HCT116 (cell line): ENCODE data around the gene RASA2. TPM values are rescaled to one million over a fixed set of nuclear protein-coding genes. Genes with fewer than 3 reads are reported as not detected.

ENCODE experiments used
- ATAC-seq: fragments of 200-7000 bp; cut with Tn5 transposase; 2 replicates; pipeline ENCODE4 v1.9.1; 2020; ENCODE audit warnings: mild to moderate bottlenecking, moderate library complexity
- BruUV-seq: library from RNA; stranded (reverse); fragments of 400-500 nt; replicated peaks from 2 replicates; lab custom pipeline; 2021; lab: Mats Ljungman, UMichigan
- CTCF ChIA-PET: fragments of 300-600 bp; sonication (Branson Sonifier 250); formaldehyde crosslinking; loops from one replicate; lab custom pipeline; 2021; ENCODE audit warnings: antibody characterized with exemption; lab: Charles Lee
- POLR2A ChIA-PET: fragments of 300-600, 350-600 bp; sonication (Branson Sonifier 250); formaldehyde crosslinking; loops from one replicate; lab custom pipeline; 2021; ENCODE audit warnings: antibody characterized with exemption; lab: Charles Lee
- RAD21 ChIA-PET, 2 experiments: fragments of 300-600 bp; sonication (Branson Sonifier 250); formaldehyde crosslinking; loops; one replicate each; lab custom pipeline; 2023; ENCODE audit warnings: low total read pairs in 2 of 2; ENCODE audit not compliant: uncharacterized antibody in 2 of 2, unreplicated experiment in 2 of 2, low non-redundant PET in 1 of 2; lab: Charles Lee
- DNase-seq: peaks from one replicate; pipeline ENCODE4 v3.0.0-alpha.2; 2010; ENCODE audit warnings: low read depth, low spot score
- H2AFZ ChIP-seq: fragments of 200-600 bp; shearing (Covaris generic), sonication (generic); 2 replicates; pipeline ENCODE4 v1.6.1; 2017; ENCODE audit warnings: low read depth, mixed run types, mixed read lengths, antibody characterized with exemption, low read length; ENCODE audit not compliant: poor library complexity, severe bottlenecking
- H3K27ac ChIP-seq: 2 replicates; pipeline ENCODE4 v1.5.1; 2012; ENCODE audit warnings: low read depth, low read length
- H3K27me3 ChIP-seq: fragments of 200-600 bp; sonication (generic); 2 replicates; pipeline ENCODE4 v1.6.1; 2016; ENCODE audit warnings: mixed run types, low read length, mixed read lengths; ENCODE audit not compliant: insufficient read depth
- H3K36me3 ChIP-seq, 2 experiments: fragments of 200-500 bp in 1 of 2; fragments of 200-600 bp in 1 of 2; sonication (Bioruptor generic) in 1 of 2; sonication (generic) in 1 of 2; 2 replicates each; pipeline versions ENCODE4 v1.5.1 to v1.6.1; 2014 to 2016; ENCODE audit warnings: low read length in 2 of 2, inconsistent platforms in 1 of 2, mixed read lengths in 1 of 2, mixed run types in 1 of 2; ENCODE audit not compliant: insufficient read depth in 2 of 2, control insufficient read depth in 1 of 2
- H3K4me1 ChIP-seq, 2 experiments: fragments of 200-600 bp in 1 of 2; sonication (generic) in 1 of 2; 2 replicates each; pipeline versions ENCODE4 v1.5.1 to v1.6.1; 2012 to 2017; ENCODE audit warnings: low read length in 2 of 2, inconsistent platforms in 1 of 2, mild to moderate bottlenecking in 1 of 2, mixed read lengths in 1 of 2, mixed run types in 1 of 2, moderate library complexity in 1 of 2; ENCODE audit not compliant: insufficient read depth in 2 of 2, control insufficient read depth in 1 of 2
- H3K4me2 ChIP-seq: fragments of 200-600 bp; sonication (generic); 2 replicates; pipeline ENCODE4 v1.6.1; 2017; ENCODE audit warnings: mixed run types, low read length, mixed read lengths
- H3K4me3 ChIP-seq, 2 experiments: fragments of 200-600 bp in 1 of 2; sonication (generic) in 1 of 2; replicated peaks in 1 of 2; 2 replicates each; pipeline ENCODE4 v1.5.1; 2011 to 2016; ENCODE audit warnings: low read length in 2 of 2, control low read depth in 1 of 2, low read depth in 1 of 2, mild to moderate bottlenecking in 1 of 2, mixed read lengths in 1 of 2, mixed run types in 1 of 2
- H3K79me2 ChIP-seq: fragments of 200-600 bp; sonication (generic); 2 replicates; pipeline ENCODE4 v1.6.1; 2017; ENCODE audit warnings: mild to moderate bottlenecking, mixed run types, low read length, moderate library complexity, mixed read lengths; ENCODE audit not compliant: insufficient read depth
- H3K9ac ChIP-seq: fragments of 200-600 bp; sonication (generic); 2 replicates; pipeline ENCODE4 v1.6.1; 2016; ENCODE audit warnings: low read length, mixed read lengths
- H3K9me2 ChIP-seq: fragments of 200-600 bp; sonication (generic), shearing (Covaris generic); 2 replicates; pipeline ENCODE4 v1.6.1; 2017; ENCODE audit warnings: mixed run types, mild to moderate bottlenecking, moderate library complexity; ENCODE audit not compliant: insufficient read depth
- H3K9me3 ChIP-seq, 2 experiments: fragments of 200-500 bp in 1 of 2; fragments of 200-600 bp in 1 of 2; sonication (Bioruptor generic) in 1 of 2; sonication (generic) in 1 of 2; 2 replicates each; pipeline ENCODE4 v1.6.1; 2014 to 2017; ENCODE audit warnings: low read length in 2 of 2, mixed read lengths in 2 of 2, inconsistent platforms in 1 of 2, low read depth in 1 of 2, mild to moderate bottlenecking in 1 of 2, mixed run types in 1 of 2, moderate library complexity in 1 of 2; ENCODE audit not compliant: control insufficient read depth in 1 of 2, insufficient read depth in 1 of 2
- H4K20me1 ChIP-seq: fragments of 200-600 bp; sonication (generic), shearing (Covaris generic); 2 replicates; pipeline ENCODE4 v1.6.1; 2017; ENCODE audit warnings: mixed run types, mild to moderate bottlenecking, moderate library complexity; ENCODE audit not compliant: insufficient read depth
- CBX3 ChIP-seq: IDR thresholded peaks from 2 replicates; pipeline ENCODE4 v1.6.1; 2012; ENCODE audit warnings: low read depth
- ELF1 ChIP-seq: IDR thresholded peaks from 2 replicates; pipeline ENCODE4 v1.6.1; 2012; ENCODE audit warnings: low read depth, borderline replicate concordance
- EZH2phosphoT487 ChIP-seq: fragments of 200-600 bp; IDR thresholded peaks from 2 replicates; pipeline ENCODE4 v1.6.1; 2018; ENCODE audit warnings: antibody characterized with exemption, borderline replicate concordance
- FOSL1 ChIP-seq: IDR thresholded peaks from 2 replicates; pipeline ENCODE4 v1.6.1; 2012; ENCODE audit warnings: low read depth
- JUND ChIP-seq: IDR thresholded peaks from 2 replicates; pipeline ENCODE4 v1.6.1; 2012
- RAD21 ChIP-seq: IDR thresholded peaks from 2 replicates; pipeline ENCODE4 v1.6.1; 2012; ENCODE audit warnings: low read depth, mild to moderate bottlenecking
- SRF ChIP-seq: IDR thresholded peaks from 2 replicates; pipeline ENCODE4 v1.6.1; 2012; ENCODE audit warnings: low read depth
- YY1 ChIP-seq: IDR thresholded peaks from 2 replicates; pipeline ENCODE4 v1.6.1; 2011; ENCODE audit warnings: low read length, low read depth, moderate library complexity, mild to moderate bottlenecking; ENCODE audit not compliant: insufficient replicate concordance; ENCODE audit errors: extremely low read depth
- intact Hi-C: fragments of 100-400 bp; cut with micrococcal nuclease; formaldehyde crosslinking; loops from 2 replicates; pipeline ENCODE4 v1.10.0; 2022
- total RNA-seq: library from RNA; stranded (reverse); gene quantifications from one replicate; pipeline ENCODE4 v1.2.1, GENCODE V29; 2021; ENCODE audit not compliant: unreplicated experiment
- TF ChIP-seq, protein P1 (sequence below): IDR thresholded peaks from 2 replicates; pipeline ENCODE4 v1.6.1; 2012
- TF ChIP-seq, protein P2 (sequence below): IDR thresholded peaks from 2 replicates; pipeline ENCODE4 v1.6.1; 2012
- TF ChIP-seq, protein P3 (sequence below), 3 experiments: fragments of 200-600 bp in 1 of 3; sonication (generic) in 1 of 3; IDR thresholded peaks in 2 of 3; conservative IDR thresholded peaks in 1 of 3; 2 replicates each; pipeline ENCODE4 v1.5.1; 2012 to 2017; ENCODE audit warnings: low read depth in 2 of 3, low read length in 2 of 3, antibody characterized with exemption in 1 of 3, borderline replicate concordance in 1 of 3, control low read depth in 1 of 3, mild to moderate bottlenecking in 1 of 3, mixed read lengths in 1 of 3, mixed run types in 1 of 3, moderate library complexity in 1 of 3; ENCODE audit not compliant: insufficient read depth in 1 of 3

The RASA2 gene
- total RNA-seq, 1 experiment from 2014 or later = 12.8 TPM

DNA sequence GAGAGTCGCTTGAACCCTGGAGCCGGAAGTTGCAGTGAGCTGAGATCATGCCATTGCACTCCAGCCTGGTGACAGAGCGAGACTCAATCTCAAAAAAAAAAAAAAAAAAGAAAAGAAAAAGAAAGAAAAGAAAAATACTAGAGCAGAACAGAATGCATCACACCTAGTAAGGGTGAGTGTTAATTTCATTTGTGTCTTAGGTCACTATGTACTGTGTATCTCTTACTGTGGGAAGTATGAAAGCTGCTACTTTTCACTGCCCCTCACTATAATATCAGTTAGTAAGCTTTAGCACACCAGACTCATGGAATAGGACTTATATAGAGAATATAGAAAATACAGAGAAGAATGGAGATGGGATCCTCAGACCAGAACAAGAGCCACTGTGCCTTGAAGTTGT lies 45.9 kb upstream of the RASA2 start (continued):
- TF ChIP-seq, protein P1, sequence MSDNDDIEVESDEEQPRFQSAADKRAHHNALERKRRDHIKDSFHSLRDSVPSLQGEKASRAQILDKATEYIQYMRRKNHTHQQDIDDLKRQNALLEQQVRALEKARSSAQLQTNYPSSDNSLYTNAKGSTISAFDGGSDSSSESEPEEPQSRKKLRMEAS = no peak

DNA sequence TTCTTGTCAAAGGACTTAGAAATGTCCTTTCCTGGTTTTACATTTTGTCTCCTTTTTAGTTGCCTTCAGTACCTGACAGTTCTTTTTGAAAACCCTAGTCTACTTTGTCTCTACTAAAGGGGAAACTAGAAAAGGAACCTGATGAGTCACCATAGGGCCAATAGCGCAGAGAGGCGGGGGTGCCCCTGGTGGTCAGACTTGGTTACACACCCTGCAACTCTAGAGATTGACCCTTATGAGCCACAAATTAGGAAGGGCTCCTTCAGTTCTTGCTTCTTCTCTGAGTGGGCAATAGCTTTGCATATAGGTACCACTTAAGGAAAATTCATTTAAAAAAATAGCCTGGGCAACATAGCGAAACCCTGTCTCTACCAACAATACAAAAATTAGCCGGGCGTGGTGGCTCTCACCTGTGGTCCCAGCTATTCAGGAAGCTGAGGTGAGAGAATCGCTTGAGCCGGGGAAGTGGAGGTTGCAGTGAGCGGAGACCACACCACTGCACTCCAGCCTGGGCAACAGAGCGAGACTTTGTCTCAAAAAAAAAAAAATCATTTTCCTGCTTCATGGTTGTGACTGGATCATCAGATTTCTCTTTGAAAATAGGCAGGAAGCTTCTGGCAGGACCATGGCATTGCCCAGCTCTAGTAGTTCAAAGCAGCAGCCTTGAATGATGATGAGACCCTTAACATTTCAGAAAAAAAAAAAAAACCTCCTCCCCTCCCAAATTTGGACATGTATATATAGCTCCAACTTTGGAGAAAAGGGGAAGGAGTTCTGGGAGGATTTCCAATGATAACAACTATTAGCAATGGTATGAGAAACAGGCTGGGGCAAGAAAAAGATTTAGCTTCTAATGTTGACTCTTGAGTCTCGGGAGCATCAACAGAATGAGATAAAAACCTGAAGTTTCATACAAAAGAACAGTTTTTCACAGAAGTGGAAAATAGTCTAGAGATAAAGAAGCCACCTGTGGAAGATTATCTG lies 45.2 kb upstream of the RASA2 start:
- H3K9me3 ChIP-seq = no peaks in the 10 kb centered on the region
- H3K4me3 ChIP-seq = no peak overlapping the region
- H3K9me2 ChIP-seq = no peaks in the 10 kb centered on the region
- ATAC-seq (peak; percentile 98), DNase-seq (no peak)
- peaks cover 6 to 12% of the 10 kb centered on the region in 2 experiments; a peak in 2 of 4 replicates for H3K36me3 ChIP-seq
- H3K9ac ChIP-seq = no peak overlapping the region
- no peak overlapping the region for H3K4me2 ChIP-seq
- H2AFZ ChIP-seq = no peak overlapping the region
- TF ChIP-seq EZH2phosphoT487 (no peak), YY1 (no peak), RAD21 (peak; percentile 74), SRF (no peak), ELF1 (no peak), CBX3 (no peak), JUND (peak; percentile 61), FOSL1 (peak; percentile 58; the same call in 1 of the 2 replicates)
- TF ChIP-seq, protein P1 = no peak
- TF ChIP-seq, protein P2, sequence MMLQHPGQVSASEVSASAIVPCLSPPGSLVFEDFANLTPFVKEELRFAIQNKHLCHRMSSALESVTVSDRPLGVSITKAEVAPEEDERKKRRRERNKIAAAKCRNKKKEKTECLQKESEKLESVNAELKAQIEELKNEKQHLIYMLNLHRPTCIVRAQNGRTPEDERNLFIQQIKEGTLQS = no peak
- TF ChIP-seq, protein P3, sequence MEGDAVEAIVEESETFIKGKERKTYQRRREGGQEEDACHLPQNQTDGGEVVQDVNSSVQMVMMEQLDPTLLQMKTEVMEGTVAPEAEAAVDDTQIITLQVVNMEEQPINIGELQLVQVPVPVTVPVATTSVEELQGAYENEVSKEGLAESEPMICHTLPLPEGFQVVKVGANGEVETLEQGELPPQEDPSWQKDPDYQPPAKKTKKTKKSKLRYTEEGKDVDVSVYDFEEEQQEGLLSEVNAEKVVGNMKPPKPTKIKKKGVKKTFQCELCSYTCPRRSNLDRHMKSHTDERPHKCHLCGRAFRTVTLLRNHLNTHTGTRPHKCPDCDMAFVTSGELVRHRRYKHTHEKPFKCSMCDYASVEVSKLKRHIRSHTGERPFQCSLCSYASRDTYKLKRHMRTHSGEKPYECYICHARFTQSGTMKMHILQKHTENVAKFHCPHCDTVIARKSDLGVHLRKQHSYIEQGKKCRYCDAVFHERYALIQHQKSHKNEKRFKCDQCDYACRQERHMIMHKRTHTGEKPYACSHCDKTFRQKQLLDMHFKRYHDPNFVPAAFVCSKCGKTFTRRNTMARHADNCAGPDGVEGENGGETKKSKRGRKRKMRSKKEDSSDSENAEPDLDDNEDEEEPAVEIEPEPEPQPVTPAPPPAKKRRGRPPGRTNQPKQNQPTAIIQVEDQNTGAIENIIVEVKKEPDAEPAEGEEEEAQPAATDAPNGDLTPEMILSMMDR (IDR thresholded peaks at IDR 0.05 in 2 of 3, conservative IDR thresholded peaks at IDR 0.05 in 1 of 3; ENCODE audit: borderline replicate concordance in 1 of 3, insufficient read depth in 1 of 3, low read depth in 2 of 3, low read length in 2 of 3) = peak; percentile 74 to 96 (median 94)
- no peaks in the 10 kb centered on the region for H3K79me2 ChIP-seq
- CTCF ChIA-PET = interaction anchor here (0.8 to 2.4 kb wide), 9 partner anchors 11 to 132 kb away, joined by 3 to 10 read pairs (median 4); no protein-coding TSS in a partner anchor
- intact Hi-C loops = loop anchor here (2.0 kb wide), 1 partner anchor 81 kb away; no protein-coding TSS in a partner anchor
- no TSS peak for BruUV-seq
- POLR2A ChIA-PET = no interaction called here
- H3K4me1 ChIP-seq = peaks cover 0 to 4% of the 10 kb centered on the region in 2 experiments; a peak in 1 of 4 replicates
- no peak overlapping the region for H3K27ac ChIP-seq
- H3K27me3 ChIP-seq = no peaks in the 10 kb centered on the region
- no peaks in the 10 kb centered on the region for H4K20me1 ChIP-seq
- RAD21 ChIA-PET = interaction anchor here in 1 of 2 experiments (0.7 kb wide), 1 partner anchor 13 kb away, joined by 4 read pairs; no protein-coding TSS in a partner anchor
